GM12878 (cell line): ENCODE results near the gene CHTOP. TPM values are rescaled to one million over a fixed set of nuclear protein-coding genes. Genes with fewer than 3 reads are reported as not detected.

Source experiments
- ATAC-seq: fragments of 200-7000 bp; cut with Tn5 transposase; 3 replicates; pipeline ENCODE4 v1.9.1; 2020; ENCODE audit warnings: mild to moderate bottlenecking, moderate library complexity
- BruUV-seq: library from RNA; stranded (reverse); fragments of 400-500 nt; replicated peaks from 2 replicates; lab custom pipeline; 2021; lab: Mats Ljungman, UMichigan
- CTCF ChIA-PET: fragments of 300-600 bp; sonication (Branson Sonifier 250); formaldehyde crosslinking; extraction: SDS; loops from one replicate; lab custom pipeline; 2021; ENCODE audit warnings: inconsistent platforms; lab: Yijun Ruan, JAX
- POLR2A ChIA-PET: fragments of 350-600 bp; formaldehyde crosslinking; extraction: SDS; loops from one replicate; lab custom pipeline; 2021; ENCODE audit warnings: inconsistent platforms; lab: Charles Lee
- RAD21 ChIA-PET: fragments of 300-600 bp; sonication (Branson Sonifier 250); formaldehyde crosslinking; loops from one replicate; lab custom pipeline; 2023; ENCODE audit warnings: antibody characterized with exemption; ENCODE audit not compliant: unreplicated experiment; lab: Charles Lee
- SMC1A ChIA-PET: fragments of 300-600 bp; sonication (Branson Sonifier 250); formaldehyde crosslinking; loops from one replicate; lab custom pipeline; 2023; ENCODE audit not compliant: unreplicated experiment, uncharacterized antibody; lab: Charles Lee
- DNase-seq: peaks from one replicate; pipeline ENCODE4 v3.0.0-alpha.2; 2011; ENCODE audit warnings: low read depth, low spot score
- FAIRE-seq: peaks from 3 replicates; lab custom pipeline; 2011; peaks lifted over from hg19 to GRCh38; lab: Jason Lieb, UNC
- H2AFZ ChIP-seq: 2 replicates; pipeline ENCODE4 v1.6.0; 2011; ENCODE audit warnings: low read depth, low read length, control low read depth; ENCODE audit not compliant: control insufficient read depth
- H3K27ac ChIP-seq: 2 replicates; pipeline ENCODE4 v1.5.1; 2011; ENCODE audit warnings: control low read depth; ENCODE audit not compliant: control insufficient read depth, insufficient read depth
- H3K27me3 ChIP-seq, 2 experiments: replicated peaks in 1 of 2; 2 replicates each; pipeline versions ENCODE4 v1.6.0 to v1.6.1; 2011; ENCODE audit warnings: low read length in 1 of 2; ENCODE audit not compliant: control insufficient read depth in 2 of 2, insufficient read depth in 2 of 2
- H3K36me3 ChIP-seq, 2 experiments: 2 replicates each; pipeline ENCODE4 v1.5.1; 2011; ENCODE audit warnings: low read length in 1 of 2; ENCODE audit not compliant: control insufficient read depth in 2 of 2, insufficient read depth in 2 of 2
- H3K4me1 ChIP-seq: 2 replicates; pipeline ENCODE4 v1.6.1; 2011; ENCODE audit warnings: mild to moderate bottlenecking, low read length, moderate library complexity, mixed read lengths; ENCODE audit not compliant: control insufficient read depth, insufficient read depth
- H3K4me2 ChIP-seq: 2 replicates; pipeline ENCODE4 v1.6.0; 2011; ENCODE audit warnings: control low read depth; ENCODE audit not compliant: control insufficient read depth, insufficient read depth
- H3K4me3 ChIP-seq: fragments of 200-600 bp; sonication (generic); 2 replicates; pipeline ENCODE4 v1.5.1; 2016
- H3K79me2 ChIP-seq: 2 replicates; pipeline ENCODE4 v1.6.0; 2011; ENCODE audit warnings: low read length; ENCODE audit not compliant: control insufficient read depth, insufficient read depth
- H3K9ac ChIP-seq: 2 replicates; pipeline ENCODE4 v1.8.0; 2011; ENCODE audit warnings: low read length, control low read depth, mixed read lengths; ENCODE audit not compliant: control insufficient read depth, insufficient read depth
- H3K9me3 ChIP-seq: replicated peaks from 3 replicates; pipeline ENCODE4 v1.5.1; 2011; ENCODE audit warnings: mild to moderate bottlenecking, low read length; ENCODE audit not compliant: control insufficient read depth, insufficient read depth
- H4K20me1 ChIP-seq: 2 replicates; pipeline ENCODE4 v1.6.0; 2011; ENCODE audit not compliant: control insufficient read depth, insufficient read depth
- BMI1 ChIP-seq: fragments of 450-650 bp; IDR thresholded peaks from 2 replicates; pipeline ENCODE4 v1.6.1; 2016; ENCODE audit warnings: mild to moderate bottlenecking, moderate library complexity, borderline replicate concordance
- CTCF ChIP-seq, 3 experiments: IDR thresholded peaks in 2 of 3; conservative IDR thresholded peaks in 1 of 3; 2 replicates each; pipeline ENCODE4 v1.5.1; 2011; ENCODE audit warnings: low read depth in 3 of 3, low read length in 3 of 3, mild to moderate bottlenecking in 3 of 3, control low read depth in 2 of 3, moderate library complexity in 2 of 3, inconsistent platforms in 1 of 3, mixed read lengths in 1 of 3; ENCODE audit not compliant: control insufficient read depth in 2 of 3, insufficient read depth in 1 of 3; ENCODE audit errors: extremely low read depth in 1 of 3
- IRF5 ChIP-seq: fragments of 450-650 bp; IDR thresholded peaks from 2 replicates; pipeline ENCODE4 v1.6.1; 2017; ENCODE audit warnings: borderline replicate concordance
- LARP7 ChIP-seq: fragments of 450-650 bp; IDR thresholded peaks from 2 replicates; pipeline ENCODE4 v1.6.1; 2017; ENCODE audit warnings: mild to moderate bottlenecking
- PAX5 ChIP-seq: IDR thresholded peaks from 2 replicates; pipeline ENCODE4 v1.6.1; 2011; ENCODE audit warnings: low read depth, low read length, borderline replicate concordance
- PBX3 ChIP-seq: IDR thresholded peaks from 2 replicates; pipeline ENCODE4 v1.6.1; 2011; ENCODE audit warnings: mild to moderate bottlenecking, low read depth, low read length, moderate library complexity; ENCODE audit not compliant: insufficient replicate concordance
- PRDM15 ChIP-seq: fragments of 450-650 bp; formaldehyde crosslinking; IDR thresholded peaks from 2 replicates; pipeline ENCODE4 v1.4.0; 2020; ENCODE audit warnings: mild to moderate bottlenecking, moderate library complexity
- WGBS: methylation state at CpG from one replicate; pipeline ENCODE4 v1.1.6; 2016; ENCODE audit warnings: low lambda C conversion rate; ENCODE audit not compliant: insufficient replicate concordance, insufficient coverage; ENCODE audit errors: missing lambda C conversion rate; 5-methylcytosine and 5-hydroxymethylcytosine counted together
- in situ Hi-C: fragments of 300-500 bp; cut with MboI; formaldehyde crosslinking; loops from 9 replicates; pipeline ENCODE4 v1.14.3; 2018; ENCODE audit warnings: mixed read lengths
- intact Hi-C: fragments of 100-400 bp; cut with micrococcal nuclease; formaldehyde crosslinking; loops from one replicate; pipeline ENCODE4 v1.14.2; 2022; ENCODE audit not compliant: unreplicated experiment
- polyA plus RNA-seq, 11 experiments: library from polyadenylated mRNA; depleted of rRNA in 4 of 11; unstranded in 6 of 11; stranded (reverse) in 5 of 11; fragments of >200 nt; fragmentation: Nextera tagmentation in 4 of 11; fragmentation: Illumina TruSeq in 1 of 11; extraction: Ambion mirVana in 4 of 11; extraction: Trizol in 1 of 11; gene quantifications; 1 replicate in 1 of 11; 2 replicates in 10 of 11; pipeline versions ENCODE4 v1.2.1 to v1.2.3, GENCODE V29; 2011 to 2016; ENCODE audit warnings: inconsistent platforms in 2 of 11, missing spikeins in 2 of 11, low read depth in 1 of 11
- total RNA-seq, 4 experiments: library from RNA; depleted of rRNA in 3 of 4; stranded (reverse); fragments of >200 nt in 3 of 4; fragmentation: Illumina TruSeq in 1 of 4; extraction: Trizol in 1 of 4; gene quantifications; 2 replicates each; pipeline versions ENCODE4 v1.2.1 to v1.2.3, GENCODE V29; 2013 to 2021

CHTOP gene
- total and polyA plus RNA-seq, 10 of the 15 experiments (the other 5 are each of a cell fraction or from before 2014, with no cell fraction given) = 8.4 to 93.8 (median 52.3) TPM

- TF ChIP-seq PBX3 = no peak
- TF ChIP-seq IRF5 = no peak
These were observed 6.8 kb upstream of the CHTOP start, which contains the start of gene S100A13 (continued) for GRCh38 chr1:153626904-153627714.

GRCh38 chr1:153627715-153628626, 5.9 kb upstream of the CHTOP start, which contains the start of gene S100A1:
Gene S100A1 (plus strand): TSS chr1:153628434. CDS start chr1:153630522, 2,088 bp downstream.
- no TSS peak for BruUV-seq
- intact Hi-C loops = no loop called here
- Histone ChIP-seq H3K4me3 (no peak within 1 kb of the TSS), H3K9ac (peak within 1 kb of the TSS; percentile 22; the same call in 1 of the 2 replicates), H3K79me2 (no peaks in the 10 kb centered on the region), H3K27me3 (no peaks in the 10 kb centered on the region), H4K20me1 (no peaks in the 10 kb centered on the region), H2AFZ (peak within 1 kb of the TSS; percentile 49), H3K4me1 (peaks cover 10% of the 10 kb centered on the region), H3K36me3 (no peaks in the 10 kb centered on the region)
- no peak for DNase-seq
- ChIA-PET POLR2A (interaction anchor here (0.8 kb wide), 1 partner anchor 14 kb away, joined by 5 read pairs; no protein-coding TSS in a partner anchor), RAD21 (interaction anchor here (1.1 to 3.7 kb wide), 8 partner anchors 10 to 93 kb away, joined by 3 to 25 read pairs (median 6); partner anchors contain the start of gene S100A14), SMC1A (interaction anchor here (1.0 to 4.9 kb wide), 10 partner anchors 10 to 96 kb away, joined by 3 to 31 read pairs (median 5); partner anchors contain the start of genes ILF2 and S100A14)
- WGBS = 88% methylated on average over 9 of the region's 10 CpGs
- in situ Hi-C loops = no loop called here
- TF ChIP-seq BMI1 (no peak), PAX5 (no peak), CTCF (IDR thresholded peaks at IDR 0.05 in 2 of 3, conservative IDR thresholded peaks at IDR 0.05 in 1 of 3; ENCODE audit: control insufficient read depth in 2 of 3, extremely low read depth in 1 of 3, insufficient read depth in 1 of 3, low read depth in 3 of 3, low read length in 3 of 3) (peak in 1 of 3 experiments; percentile 56; a peak in 1 of 6 replicates), PRDM15 (CRISPR knock-in tag) (no peak), LARP7 (no peak)
- TF ChIP-seq, all 136 proteins: peak for 1
- no peaks in the 10 kb centered on the region for H3K9me3 ChIP-seq
- H3K4me2 ChIP-seq = peak within 1 kb of the TSS; percentile 67
- CTCF ChIA-PET = interaction anchor here (0.7 to 5.2 kb wide), 25 partner anchors 10 to 422 kb away, joined by 3 to 66 read pairs (median 4); partner anchors contain the start of genes RAB13, S100A14, S100A16 and S100A5
- no peak within 1 kb of the TSS for H3K27ac ChIP-seq
- ATAC-seq (no peak), FAIRE-seq (no peak)
